ENCODE results near the gene CCZ1. TPM values are rescaled to one million over a fixed set of nuclear protein-coding genes. Genes with fewer than 3 reads are reported as not detected.
"Not testable (repeated sequence)": the region's sequence is repeated elsewhere in the genome, so short reads cannot be mapped to it uniquely, and the experiment has no call there.

The CCZ1 gene
- total and polyA plus RNA-seq, 2 donors = 38.3 to 47.1 TPM

GRCh38 chr7:5880106-5880505 lies 18.4 kb upstream of the CCZ1 start:
- not testable (repeated sequence) for H3K4me3 ChIP-seq (ENCODE audit: low read depth, low read length); H3K27ac ChIP-seq (ENCODE audit: low read depth); H3K36me3 ChIP-seq (ENCODE audit: insufficient read depth); DNase-seq (ENCODE audit: extremely low spot score); H3K4me1 ChIP-seq (ENCODE audit: insufficient read depth)
- WGBS = 66% methylated on average over 6 of the region's 6 CpGs

- not testable (repeated sequence) for H3K4me1 ChIP-seq (ENCODE audit: insufficient read depth); H3K27ac ChIP-seq (ENCODE audit: low read depth); H3K4me3 ChIP-seq (ENCODE audit: low read depth, low read length); H3K36me3 ChIP-seq (ENCODE audit: insufficient read depth); DNase-seq (ENCODE audit: extremely low spot score)
- WGBS = 84% methylated on average over 5 of the region's 5 CpGs
Observed at GRCh38 chr7:5884431-5884830, 14.1 kb upstream of the CCZ1 start.

GRCh38 chr7:5888021-5888420 lies 10.5 kb upstream of the CCZ1 start:
- WGBS = 81% methylated on average over 5 of the region's 5 CpGs
- DNase-seq (ENCODE audit: extremely low spot score); H3K27ac ChIP-seq (ENCODE audit: low read depth); H3K4me3 ChIP-seq (ENCODE audit: low read depth, low read length); H3K4me1 ChIP-seq (ENCODE audit: insufficient read depth); H3K36me3 ChIP-seq (ENCODE audit: insufficient read depth): not testable (repeated sequence)

GRCh38 chr7:5890244-5890643 lies 8.3 kb upstream of the CCZ1 start:
- not testable (repeated sequence) for DNase-seq (ENCODE audit: extremely low spot score); H3K4me1 ChIP-seq (ENCODE audit: insufficient read depth); H3K4me3 ChIP-seq (ENCODE audit: low read depth, low read length); H3K36me3 ChIP-seq (ENCODE audit: insufficient read depth); H3K27ac ChIP-seq (ENCODE audit: low read depth)
- 84% methylated on average over 2 of the region's 2 CpGs for WGBS

- no peak overlapping the region for H3K4me3 ChIP-seq (ENCODE audit: low read depth, low read length)
- whole genome bisulfite sequencing = 94% methylated on average over 9 of the region's 9 CpGs
Observed at GRCh38 chr7:5892498-5892897, 6.0 kb upstream of the CCZ1 start.

GRCh38 chr7:5897369-5897919 lies 1.1 kb upstream of the CCZ1 start:
- DNase-seq (ENCODE audit: extremely low spot score) = not testable (repeated sequence)

More at GRCh38 chr7:5892498-5892897, 6.0 kb upstream of the CCZ1 start:
- H3K36me3 ChIP-seq (ENCODE audit: insufficient read depth) = no peaks in the 10 kb centered on the region
- DNase-seq (ENCODE audit: extremely low spot score) = no peak
- no peak overlapping the region for H3K27ac ChIP-seq (ENCODE audit: low read depth)
- H3K4me1 ChIP-seq (ENCODE audit: insufficient read depth) = no peaks in the 10 kb centered on the region

GRCh38 chr7:5903002-5903401 lies 4.5 kb downstream of the CCZ1 start:
- WGBS = 92% methylated on average over 6 of the region's 6 CpGs

More at GRCh38 chr7:5897369-5897919, 1.1 kb upstream of the CCZ1 start:
- not testable (repeated sequence) for H3K27ac ChIP-seq (ENCODE audit: low read depth); H3K4me3 ChIP-seq (ENCODE audit: low read depth, low read length); H3K4me1 ChIP-seq (ENCODE audit: insufficient read depth); H3K36me3 ChIP-seq (ENCODE audit: insufficient read depth)
- 70% methylated on average over 13 of the region's 13 CpGs for WGBS

GRCh38 chr7:5904726-5905125 lies 6.2 kb downstream of the CCZ1 start:
- not testable (repeated sequence) for H3K4me1 ChIP-seq (ENCODE audit: insufficient read depth); H3K27ac ChIP-seq (ENCODE audit: low read depth); H3K36me3 ChIP-seq (ENCODE audit: insufficient read depth); DNase-seq (ENCODE audit: extremely low spot score); H3K4me3 ChIP-seq (ENCODE audit: low read depth, low read length)
- WGBS = 96% methylated on average over 5 of the region's 5 CpGs

More at GRCh38 chr7:5903002-5903401, 4.5 kb downstream of the CCZ1 start:
- not testable (repeated sequence) for DNase-seq (ENCODE audit: extremely low spot score); H3K36me3 ChIP-seq (ENCODE audit: insufficient read depth); H3K27ac ChIP-seq (ENCODE audit: low read depth); H3K4me1 ChIP-seq (ENCODE audit: insufficient read depth); H3K4me3 ChIP-seq (ENCODE audit: low read depth, low read length)

- 90% methylated on average over 6 of the region's 6 CpGs for WGBS
- DNase-seq (ENCODE audit: extremely low spot score); H3K4me1 ChIP-seq (ENCODE audit: insufficient read depth); H3K27ac ChIP-seq (ENCODE audit: low read depth); H3K4me3 ChIP-seq (ENCODE audit: low read depth, low read length); H3K36me3 ChIP-seq (ENCODE audit: insufficient read depth): not testable (repeated sequence)
Observed at GRCh38 chr7:5908835-5909234, 10.3 kb downstream of the CCZ1 start.

GRCh38 chr7:5916529-5916928 lies 18.0 kb downstream of the CCZ1 start:
- DNase-seq (ENCODE audit: extremely low spot score); H3K27ac ChIP-seq (ENCODE audit: low read depth); H3K36me3 ChIP-seq (ENCODE audit: insufficient read depth); H3K4me1 ChIP-seq (ENCODE audit: insufficient read depth); H3K4me3 ChIP-seq (ENCODE audit: low read depth, low read length): not testable (repeated sequence)
- WGBS = 90% methylated on average over 4 of the region's 6 CpGs

GRCh38 chr7:5924180-5924579 lies 25.6 kb downstream of the CCZ1 start:
- not testable (repeated sequence) for H3K27ac ChIP-seq (ENCODE audit: low read depth); H3K36me3 ChIP-seq (ENCODE audit: insufficient read depth); H3K4me1 ChIP-seq (ENCODE audit: insufficient read depth); H3K4me3 ChIP-seq (ENCODE audit: low read depth, low read length); DNase-seq (ENCODE audit: extremely low spot score)
- WGBS = 92% methylated on average over 1 of the region's 2 CpGs

- not testable (repeated sequence) for H3K4me1 ChIP-seq (ENCODE audit: insufficient read depth); H3K27ac ChIP-seq (ENCODE audit: low read depth); DNase-seq (ENCODE audit: extremely low spot score); H3K36me3 ChIP-seq (ENCODE audit: insufficient read depth); H3K4me3 ChIP-seq (ENCODE audit: low read depth, low read length)
- 93% methylated on average over 2 of the region's 12 CpGs for WGBS
Observed at GRCh38 chr7:5924630-5925029, 26.1 kb downstream of the CCZ1 start.

GRCh38 chr7:5926263-5926870 lies 27.8 kb downstream of the CCZ1 start:
- 96% methylated on average over 2 of the region's 13 CpGs for WGBS

GRCh38 chr7:5930290-5930689 lies 31.8 kb downstream of the CCZ1 start:
- WGBS = 100% methylated on average over 1 of the region's 10 CpGs
- not testable (repeated sequence) for H3K36me3 ChIP-seq (ENCODE audit: insufficient read depth); H3K4me1 ChIP-seq (ENCODE audit: insufficient read depth); DNase-seq (ENCODE audit: extremely low spot score); H3K27ac ChIP-seq (ENCODE audit: low read depth); H3K4me3 ChIP-seq (ENCODE audit: low read depth, low read length)

More at GRCh38 chr7:5926263-5926870, 27.8 kb downstream of the CCZ1 start:
- H3K4me3 ChIP-seq (ENCODE audit: low read depth, low read length); DNase-seq (ENCODE audit: extremely low spot score); H3K27ac ChIP-seq (ENCODE audit: low read depth); H3K4me1 ChIP-seq (ENCODE audit: insufficient read depth); H3K36me3 ChIP-seq (ENCODE audit: insufficient read depth): not testable (repeated sequence)

Measured in urinary bladder (tissue), 4 donors.